HL-60 (cell line): ENCODE measurements around the gene SLC44A5.

ENCODE experiments used
- CTCF ChIP-seq: IDR thresholded peaks from one replicate; pipeline ENCODE4 v1.5.1; 2011; ENCODE audit warnings: low read length, control low read depth, inconsistent platforms; ENCODE audit not compliant: insufficient read depth
- GABPA ChIP-seq: IDR thresholded peaks from 2 replicates; pipeline ENCODE4 v1.6.1; 2012; ENCODE audit warnings: low read depth
- POLR2AphosphoS5 ChIP-seq: IDR thresholded peaks from 2 replicates; pipeline ENCODE4 v1.6.1; 2012; ENCODE audit warnings: low read depth
- REST ChIP-seq: IDR thresholded peaks from 2 replicates; pipeline ENCODE4 v1.6.1; 2012; ENCODE audit warnings: low read depth; ENCODE audit not compliant: insufficient replicate concordance
- SPI1 ChIP-seq: IDR thresholded peaks from 2 replicates; pipeline ENCODE4 v1.6.1; 2012; ENCODE audit warnings: low read depth, mild to moderate bottlenecking, borderline replicate concordance

GRCh38 chr1:75518686-75519085 lies 92.2 kb downstream of the SLC44A5 start:
- TF ChIP-seq CTCF (no peak), POLR2AphosphoS5 (no peak), SPI1 (no peak), GABPA (no peak), REST (no peak)
